Loucy (cell line): ENCODE measurements around the gene SLC44A2.

Source experiments
- H2AFZ ChIP-seq: fragments of 200-600 bp; sonication (generic); 2 replicates; pipeline ENCODE4 v1.6.0; 2016; ENCODE audit warnings: antibody characterized with exemption, mild to moderate bottlenecking, low read length, moderate library complexity
- H3F3A ChIP-seq: fragments of 200-600 bp; 2 replicates; pipeline ENCODE4 v1.6.0; 2016; ENCODE audit warnings: antibody characterized with exemption, low read depth, mild to moderate bottlenecking
- H3K27me3 ChIP-seq: fragments of 200-600 bp; sonication (generic); 2 replicates; pipeline ENCODE4 v1.6.1; 2014; ENCODE audit warnings: low read length, mild to moderate bottlenecking; ENCODE audit not compliant: insufficient read depth, poor library complexity, severe bottlenecking
- H3K36me3 ChIP-seq: fragments of 200-600 bp; sonication (generic); 2 replicates; pipeline ENCODE4 v1.6.1; 2016; ENCODE audit warnings: low read length; ENCODE audit not compliant: insufficient read depth
- H3K4me1 ChIP-seq: fragments of 200-600 bp; sonication (generic); 2 replicates; pipeline ENCODE4 v1.5.1; 2014; ENCODE audit warnings: low read length, mild to moderate bottlenecking; ENCODE audit not compliant: insufficient read depth, poor library complexity, severe bottlenecking
- H3K4me2 ChIP-seq: fragments of 200-600 bp; sonication (generic); 2 replicates; pipeline ENCODE4 v1.6.0; 2014; ENCODE audit warnings: antibody characterized with exemption, low read length, low read depth, mild to moderate bottlenecking; ENCODE audit not compliant: poor library complexity, severe bottlenecking
- H3K4me3 ChIP-seq: fragments of 200-600 bp; sonication (generic); 2 replicates; pipeline ENCODE4 v1.5.1; 2014; ENCODE audit warnings: low read length, mild to moderate bottlenecking, mixed read lengths; ENCODE audit not compliant: poor library complexity, severe bottlenecking
- H3K79me2 ChIP-seq: fragments of 200-600 bp; sonication (generic); 2 replicates; pipeline ENCODE4 v1.6.1; 2014; ENCODE audit warnings: low read length; ENCODE audit not compliant: insufficient read depth
- H3K9ac ChIP-seq: fragments of 200-600 bp; sonication (generic); 2 replicates; pipeline ENCODE4 v1.6.0; 2014; ENCODE audit warnings: mild to moderate bottlenecking, low read depth, low read length, moderate library complexity; ENCODE audit not compliant: poor library complexity, severe bottlenecking
- H3K9me2 ChIP-seq: fragments of 200-600 bp; sonication (generic); replicated peaks from 2 replicates; pipeline ENCODE4 v1.6.1; 2016; ENCODE audit warnings: low read depth, low read length, mixed read lengths
- H3K9me3 ChIP-seq: fragments of 200-600 bp; sonication (generic); 2 replicates; pipeline ENCODE4 v1.6.1; 2014; ENCODE audit warnings: mild to moderate bottlenecking, antibody characterized with exemption, low read length, low read depth; ENCODE audit not compliant: insufficient read depth
- H4K20me1 ChIP-seq: fragments of 200-600 bp; sonication (generic); 2 replicates; pipeline ENCODE4 v1.6.0; 2014; ENCODE audit warnings: antibody characterized with exemption, low read length, mild to moderate bottlenecking; ENCODE audit not compliant: insufficient read depth, poor library complexity, severe bottlenecking
- CTCF ChIP-seq: fragments of 200-600 bp; sonication (generic); conservative IDR thresholded peaks from 2 replicates; pipeline ENCODE4 v1.5.1; 2014; ENCODE audit warnings: mild to moderate bottlenecking, antibody characterized with exemption, low read length
- EZH2phosphoT487 ChIP-seq: fragments of 200-600 bp; IDR thresholded peaks from 2 replicates; pipeline ENCODE4 v1.6.1; 2018; ENCODE audit warnings: antibody characterized with exemption, mild to moderate bottlenecking, moderate library complexity, borderline replicate concordance

Gene SLC44A2

GRCh38 chr19:10642473-10643171 is 17.3 kb downstream of the SLC44A2 start:
- no peaks in the 10 kb centered on the region for H3K27me3 ChIP-seq
- no peak overlapping the region for H3K4me2 ChIP-seq
- H2AFZ ChIP-seq, result no peak overlapping the region
- H3K9me3 ChIP-seq, result no peaks in the 10 kb centered on the region
- peaks cover 21% of the 10 kb centered on the region for H3K4me1 ChIP-seq
- TF ChIP-seq EZH2phosphoT487, result no peak
- no peak for TF ChIP-seq CTCF
- no peaks in the 10 kb centered on the region for H3K79me2 ChIP-seq
- peaks cover 9% of the 10 kb centered on the region; the same call in 1 of the 2 replicates for H3K36me3 ChIP-seq
- no peak overlapping the region for H3K4me3 ChIP-seq
- no peaks in the 10 kb centered on the region for H3F3A ChIP-seq
- H3K9me2 ChIP-seq, result no peaks in the 10 kb centered on the region
- peak overlapping the region; percentile 47 for H3K9ac ChIP-seq
- no peaks in the 10 kb centered on the region for H4K20me1 ChIP-seq

- Histone ChIP-seq H3K4me3 (peak overlapping the region; percentile 33), H4K20me1 (no peaks in the 10 kb centered on the region), H3K36me3 (peaks cover 2% of the 10 kb centered on the region; the same call in 1 of the 2 replicates), H3F3A (no peaks in the 10 kb centered on the region), H3K27me3 (no peaks in the 10 kb centered on the region), H3K9ac (peak overlapping the region; percentile 47), H3K4me2 (peak overlapping the region; percentile 38), H3K4me1 (peaks cover 21% of the 10 kb centered on the region), H3K79me2 (no peaks in the 10 kb centered on the region), H3K9me2 (no peaks in the 10 kb centered on the region), H3K9me3 (no peaks in the 10 kb centered on the region), H2AFZ (no peak overlapping the region)
- no peak for TF ChIP-seq CTCF
- no peak for TF ChIP-seq EZH2phosphoT487
Observed at GRCh38 chr19:10643172-10643967, 18.0 kb downstream of the SLC44A2 start.

- TF ChIP-seq EZH2phosphoT487 (no peak), CTCF (no peak)
- Histone ChIP-seq H3K9ac (peak overlapping the region; percentile 47), H3K4me2 (peak overlapping the region; percentile 38), H3K9me2 (no peaks in the 10 kb centered on the region), H3K27me3 (no peaks in the 10 kb centered on the region), H3F3A (no peaks in the 10 kb centered on the region), H3K4me1 (peaks cover 21% of the 10 kb centered on the region), H3K79me2 (no peaks in the 10 kb centered on the region), H3K4me3 (peak overlapping the region; percentile 33), H3K36me3 (peaks cover 2% of the 10 kb centered on the region; the same call in 1 of the 2 replicates), H3K9me3 (no peaks in the 10 kb centered on the region), H4K20me1 (no peaks in the 10 kb centered on the region), H2AFZ (no peak overlapping the region)
Observed at GRCh38 chr19:10643968-10644259, 18.6 kb downstream of the SLC44A2 start.
